ENCODE measurements around the gene ADORA1.

The ADORA1 gene

GRCh38 chr1:203186446-203187303 is 59.1 kb downstream of the ADORA1 start, which contains the start of gene CHI3L1:
CHI3L1 (minus strand) TSS chr1:203186704; CDS start chr1:203186623, 81 bp downstream.
- no peak for DNase-seq (ENCODE audit: low spot score)

- DNase-seq (ENCODE audit: low spot score): no peak
Observed at GRCh38 chr1:203187304-203187685, 59.8 kb downstream of the ADORA1 start.

GRCh38 chr1:203187689-203188264 is 60.3 kb downstream of the ADORA1 start:
- no peak for DNase-seq (ENCODE audit: low spot score)

GRCh38 chr1:203188686-203189232 is 61.2 kb downstream of the ADORA1 start:
- no peak for DNase-seq (ENCODE audit: low spot score)

GRCh38 chr1:203189951-203190352 is 62.4 kb downstream of the ADORA1 start:
- no peak for DNase-seq (ENCODE audit: low spot score)

- DNase-seq (ENCODE audit: low spot score): no peak
Observed at GRCh38 chr1:203190949-203191348, 63.4 kb downstream of the ADORA1 start.

- no peak for DNase-seq (ENCODE audit: low spot score)
Observed at GRCh38 chr1:203196371-203196770, 68.8 kb downstream of the ADORA1 start.

GRCh38 chr1:203197625-203198024 is 70.1 kb downstream of the ADORA1 start:
- DNase-seq (ENCODE audit: low spot score): no peak

- DNase-seq (ENCODE audit: low spot score): no peak
Observed at GRCh38 chr1:203199002-203199401, 71.5 kb downstream of the ADORA1 start.

- no peak for DNase-seq (ENCODE audit: low spot score)
Observed at GRCh38 chr1:203199481-203199815, 71.9 kb downstream of the ADORA1 start.

- DNase-seq (ENCODE audit: low spot score): no peak
Observed at GRCh38 chr1:203199816-203200571, 72.5 kb downstream of the ADORA1 start.

- no peak for DNase-seq (ENCODE audit: low spot score)
Observed at GRCh38 chr1:203200916-203201315, 73.4 kb downstream of the ADORA1 start.

- no peak for DNase-seq (ENCODE audit: low spot score)
Observed at GRCh38 chr1:203201516-203202205, 74.1 kb downstream of the ADORA1 start.

- no peak for DNase-seq (ENCODE audit: low spot score)
Observed at GRCh38 chr1:203202431-203203245, 75.1 kb downstream of the ADORA1 start.

- DNase-seq (ENCODE audit: low spot score): no peak
Observed at GRCh38 chr1:203204756-203205155, 77.2 kb downstream of the ADORA1 start.

GRCh38 chr1:203206129-203206687 is 78.7 kb downstream of the ADORA1 start:
- DNase-seq (ENCODE audit: low spot score): no peak

- no peak for DNase-seq (ENCODE audit: low spot score)
Observed at GRCh38 chr1:203207751-203208150, 80.2 kb downstream of the ADORA1 start.

GRCh38 chr1:203208181-203208580 is 80.7 kb downstream of the ADORA1 start:
- DNase-seq (ENCODE audit: low spot score): no peak

- DNase-seq (ENCODE audit: low spot score): no peak
Observed at GRCh38 chr1:203210350-203210749, 82.8 kb downstream of the ADORA1 start.

- no peak for DNase-seq (ENCODE audit: low spot score)
Observed at GRCh38 chr1:203210988-203211387, 83.5 kb downstream of the ADORA1 start.

GRCh38 chr1:203211812-203212211 is 84.3 kb downstream of the ADORA1 start:
- no peak for DNase-seq (ENCODE audit: low spot score)
